GM23338 (cell line): ENCODE results near the gene CACHD1. TPM values are rescaled to one million over a fixed set of nuclear protein-coding genes. Genes with fewer than 3 reads are reported as not detected.
A peak's percentile ranks its signal among the peaks of the same experiment; 100 is the strongest.

ENCODE experiments used
- ATAC-seq: fragments of 200-7000 bp; cut with Tn5 transposase; 3 replicates; pipeline ENCODE4 v1.9.1; 2020
- DNase-seq: peaks from one replicate; pipeline ENCODE4 v3.0.0-alpha.2; 2015; ENCODE audit warnings: low spot score
- H2AFZ ChIP-seq: fragments of 200-600 bp; sonication (generic); 2 replicates; pipeline ENCODE4 v1.8.0; 2016; ENCODE audit warnings: antibody characterized with exemption, mild to moderate bottlenecking, moderate library complexity
- H3F3A ChIP-seq: fragments of 200-600 bp; sonication (generic); replicated peaks from 2 replicates; pipeline ENCODE4 v1.8.0; 2017; ENCODE audit warnings: antibody characterized with exemption, mixed run types, low read depth
- H3K27ac ChIP-seq: fragments of 200-600 bp; sonication (generic); 2 replicates; pipeline ENCODE4 v1.6.1; 2016; ENCODE audit warnings: low read depth
- H3K27me3 ChIP-seq: fragments of 200-600 bp; sonication (generic); 2 replicates; pipeline ENCODE4 v1.8.0; 2016; ENCODE audit warnings: mild to moderate bottlenecking, mixed run types, moderate library complexity; ENCODE audit not compliant: insufficient read depth
- H3K36me3 ChIP-seq: fragments of 200-600 bp; sonication (generic); 2 replicates; pipeline ENCODE4 v1.8.0; 2016; ENCODE audit warnings: mild to moderate bottlenecking; ENCODE audit not compliant: insufficient read depth
- H3K4me1 ChIP-seq: fragments of 200-600 bp; sonication (generic); 2 replicates; pipeline ENCODE4 v1.8.0; 2016; ENCODE audit warnings: mild to moderate bottlenecking, moderate library complexity; ENCODE audit not compliant: insufficient read depth
- H3K4me2 ChIP-seq: fragments of 200-600 bp; sonication (generic); 2 replicates; pipeline ENCODE4 v1.7.1; 2017; ENCODE audit warnings: mixed run types
- H3K4me3 ChIP-seq: fragments of 200-600 bp; sonication (generic); 2 replicates; pipeline ENCODE4 v1.6.1; 2016; ENCODE audit warnings: mixed run types
- H3K79me2 ChIP-seq: fragments of 200-600 bp; sonication (generic); replicated peaks from 2 replicates; pipeline ENCODE4 v1.8.0; 2017; ENCODE audit warnings: mild to moderate bottlenecking; ENCODE audit not compliant: insufficient read depth
- H3K9me2 ChIP-seq: fragments of 200-600 bp; sonication (generic); 2 replicates; pipeline ENCODE4 v1.8.0; 2017; ENCODE audit not compliant: insufficient read depth
- H4K20me1 ChIP-seq: fragments of 200-600 bp; sonication (generic); replicated peaks from 2 replicates; pipeline ENCODE4 v1.8.0; 2017; ENCODE audit warnings: mild to moderate bottlenecking; ENCODE audit not compliant: insufficient read depth
- H3K27ac Mint-ChIP-seq: 2 replicates; pipeline ENCODE4 v1.8.0; 2020; ENCODE audit warnings: inconsistent platforms, mild to moderate bottlenecking, moderate library complexity, mixed read lengths
- H3K27me3 Mint-ChIP-seq: 3 replicates; pipeline ENCODE4 v1.8.0; 2022; ENCODE audit warnings: low read depth, mild to moderate bottlenecking, moderate library complexity, mixed read lengths, inconsistent platforms; ENCODE audit not compliant: insufficient read depth, poor library complexity
- H3K36me3 Mint-ChIP-seq: 3 replicates; pipeline ENCODE4 v1.8.0; 2021; ENCODE audit warnings: low read depth, mild to moderate bottlenecking, inconsistent platforms, moderate library complexity, mixed read lengths
- H3K4me1 Mint-ChIP-seq: 3 replicates; pipeline ENCODE4 v1.8.0; 2020; ENCODE audit warnings: mild to moderate bottlenecking, inconsistent platforms, mixed read lengths
- H3K4me3 Mint-ChIP-seq: 3 replicates; pipeline ENCODE4 v1.8.0; 2021; ENCODE audit warnings: moderate library complexity, mild to moderate bottlenecking, inconsistent platforms, mixed read lengths
- H3K9me3 Mint-ChIP-seq: 3 replicates; pipeline ENCODE4 v1.8.0; 2020; ENCODE audit warnings: moderate library complexity, mild to moderate bottlenecking, inconsistent platforms, mixed read lengths
- CREB1 ChIP-seq: fragments of 250-450 bp; sonication (Bioruptor Pico); IDR thresholded peaks from 2 replicates; pipeline ENCODE4 v1.5.0; 2020; ENCODE audit warnings: low read depth, mild to moderate bottlenecking, moderate library complexity
- EZH2phosphoT487 ChIP-seq: fragments of 200-600 bp; sonication (generic); IDR thresholded peaks from one replicate; pipeline ENCODE4 v1.8.1; 2018; ENCODE audit warnings: antibody characterized with exemption; ENCODE audit not compliant: unreplicated experiment
- JUNB ChIP-seq: IDR thresholded peaks from one replicate; pipeline ENCODE4 v1.6.1; 2016; ENCODE audit warnings: antibody characterized with exemption; ENCODE audit not compliant: unreplicated experiment
- POLR2AphosphoS5 ChIP-seq: IDR thresholded peaks from 2 replicates; pipeline ENCODE4 v1.6.1; 2016; ENCODE audit warnings: antibody characterized with exemption, low read depth
- REST ChIP-seq: IDR thresholded peaks from one replicate; pipeline ENCODE4 v1.6.1; 2018; ENCODE audit warnings: antibody characterized with exemption; ENCODE audit not compliant: unreplicated experiment
- STAT1 ChIP-seq: IDR thresholded peaks from one replicate; pipeline ENCODE4 v1.6.1; 2016; ENCODE audit warnings: antibody characterized with exemption; ENCODE audit not compliant: unreplicated experiment
- ZNF114 ChIP-seq: fragments of 250-450 bp; sonication (Bioruptor Pico); IDR thresholded peaks from 2 replicates; pipeline ENCODE4 v1.5.0; 2020; ENCODE audit warnings: mild to moderate bottlenecking, moderate library complexity
- ZNF331 ChIP-seq: fragments of 250-450 bp; sonication (Bioruptor Pico); IDR thresholded peaks from 2 replicates; pipeline ENCODE4 v1.5.0; 2020; ENCODE audit warnings: low read depth, mild to moderate bottlenecking, moderate library complexity
- polyA plus RNA-seq: library from polyadenylated mRNA; unstranded; fragments of >200 nt; fragmentation: Nextera tagmentation; extraction: Ambion mirVana; gene quantifications from 2 replicates; pipeline ENCODE4 v1.2.1, GENCODE V29; 2016
- total RNA-seq: library from RNA; depleted of rRNA; stranded (reverse); fragments of >200 nt; shearing (Covaris generic); gene quantifications from 2 replicates; pipeline ENCODE4 v1.2.3, GENCODE V29; 2014
- TF ChIP-seq, protein P1 (sequence below): IDR thresholded peaks from 2 replicates; pipeline ENCODE4 v1.6.1; 2016; ENCODE audit warnings: antibody characterized with exemption
- TF ChIP-seq, protein P2 (sequence below), 2 experiments: fragments of 200-600 bp in 1 of 2; sonication (generic) in 1 of 2; conservative IDR thresholded peaks; 2 replicates each; pipeline versions ENCODE4 v1.5.1 to v1.6.1; 2016 to 2017; ENCODE audit warnings: antibody characterized with exemption in 2 of 2, low read depth in 2 of 2, mild to moderate bottlenecking in 2 of 2, moderate library complexity in 1 of 2
- TF ChIP-seq, protein P3 (sequence below): fragments of 250-450 bp; sonication (Bioruptor Pico); IDR thresholded peaks from 2 replicates; pipeline ENCODE4 v1.5.0; 2020; ENCODE audit warnings: mild to moderate bottlenecking, moderate library complexity

Gene CACHD1
- total and polyA plus RNA-seq, 2 experiments from 2014 or later, result 12.6 to 43.7 TPM

GRCh38 chr1:64492424-64492823, 22.5 kb downstream of the CACHD1 start (continued):
- TF ChIP-seq REST (no peak), EZH2phosphoT487 (no peak), CREB1 (CRISPR knock-in tag) (no peak), POLR2AphosphoS5 (no peak), ZNF331 (CRISPR knock-in tag) (no peak), JUNB (no peak)
- TF ChIP-seq, protein P1, sequence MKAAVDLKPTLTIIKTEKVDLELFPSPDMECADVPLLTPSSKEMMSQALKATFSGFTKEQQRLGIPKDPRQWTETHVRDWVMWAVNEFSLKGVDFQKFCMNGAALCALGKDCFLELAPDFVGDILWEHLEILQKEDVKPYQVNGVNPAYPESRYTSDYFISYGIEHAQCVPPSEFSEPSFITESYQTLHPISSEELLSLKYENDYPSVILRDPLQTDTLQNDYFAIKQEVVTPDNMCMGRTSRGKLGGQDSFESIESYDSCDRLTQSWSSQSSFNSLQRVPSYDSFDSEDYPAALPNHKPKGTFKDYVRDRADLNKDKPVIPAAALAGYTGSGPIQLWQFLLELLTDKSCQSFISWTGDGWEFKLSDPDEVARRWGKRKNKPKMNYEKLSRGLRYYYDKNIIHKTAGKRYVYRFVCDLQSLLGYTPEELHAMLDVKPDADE, result no peak

GRCh38 chr1:64493831-64494230, 23.9 kb downstream of the CACHD1 start:
- Histone ChIP-seq H3K4me3 (peak overlapping the region; percentile 40), H3K9me2 (no peaks in the 10 kb centered on the region), H3K27ac (peak overlapping the region; percentile 90), H3K79me2 (peaks cover 81% of the 10 kb centered on the region), H3F3A (no peaks in the 10 kb centered on the region), H3K36me3 (no peaks in the 10 kb centered on the region), H3K4me1 (peaks cover 79% of the 10 kb centered on the region), H3K27me3 (no peaks in the 10 kb centered on the region), H3K4me2 (peak overlapping the region; percentile 71), H2AFZ (no peak overlapping the region), H4K20me1 (peaks cover 7% of the 10 kb centered on the region; the same call in 1 of the 2 replicates)
- Mint-ChIP-seq H3K36me3 (no peaks in the 10 kb centered on the region; the same call in 2 of the 3 replicates), H3K9me3 (no peaks in the 10 kb centered on the region), H3K27me3 (peaks cover 2% of the 10 kb centered on the region), H3K4me3 (peak overlapping the region; percentile 54), H3K4me1 (peaks cover 86% of the 10 kb centered on the region), H3K27ac (peak overlapping the region; percentile 94)
- ATAC-seq, result peak; percentile 90
- peak; percentile 94 for DNase-seq
- TF ChIP-seq CREB1 (CRISPR knock-in tag), result peak; percentile 55; the same call in 1 of the 2 replicates
- TF ChIP-seq STAT1, result no peak
- TF ChIP-seq, protein P1, result no peak
- TF ChIP-seq ZNF114, result 0 out of 2 replicates have a peak, but pooled peaks have one; percentile 75
- no peak for TF ChIP-seq POLR2AphosphoS5
- no peak for TF ChIP-seq ZNF331 (CRISPR knock-in tag)
- TF ChIP-seq, protein P2, sequence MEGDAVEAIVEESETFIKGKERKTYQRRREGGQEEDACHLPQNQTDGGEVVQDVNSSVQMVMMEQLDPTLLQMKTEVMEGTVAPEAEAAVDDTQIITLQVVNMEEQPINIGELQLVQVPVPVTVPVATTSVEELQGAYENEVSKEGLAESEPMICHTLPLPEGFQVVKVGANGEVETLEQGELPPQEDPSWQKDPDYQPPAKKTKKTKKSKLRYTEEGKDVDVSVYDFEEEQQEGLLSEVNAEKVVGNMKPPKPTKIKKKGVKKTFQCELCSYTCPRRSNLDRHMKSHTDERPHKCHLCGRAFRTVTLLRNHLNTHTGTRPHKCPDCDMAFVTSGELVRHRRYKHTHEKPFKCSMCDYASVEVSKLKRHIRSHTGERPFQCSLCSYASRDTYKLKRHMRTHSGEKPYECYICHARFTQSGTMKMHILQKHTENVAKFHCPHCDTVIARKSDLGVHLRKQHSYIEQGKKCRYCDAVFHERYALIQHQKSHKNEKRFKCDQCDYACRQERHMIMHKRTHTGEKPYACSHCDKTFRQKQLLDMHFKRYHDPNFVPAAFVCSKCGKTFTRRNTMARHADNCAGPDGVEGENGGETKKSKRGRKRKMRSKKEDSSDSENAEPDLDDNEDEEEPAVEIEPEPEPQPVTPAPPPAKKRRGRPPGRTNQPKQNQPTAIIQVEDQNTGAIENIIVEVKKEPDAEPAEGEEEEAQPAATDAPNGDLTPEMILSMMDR (conservative IDR thresholded peaks at IDR 0.05; ENCODE audit: low read depth in 2 of 2), result no peak
- TF ChIP-seq, protein P3, sequence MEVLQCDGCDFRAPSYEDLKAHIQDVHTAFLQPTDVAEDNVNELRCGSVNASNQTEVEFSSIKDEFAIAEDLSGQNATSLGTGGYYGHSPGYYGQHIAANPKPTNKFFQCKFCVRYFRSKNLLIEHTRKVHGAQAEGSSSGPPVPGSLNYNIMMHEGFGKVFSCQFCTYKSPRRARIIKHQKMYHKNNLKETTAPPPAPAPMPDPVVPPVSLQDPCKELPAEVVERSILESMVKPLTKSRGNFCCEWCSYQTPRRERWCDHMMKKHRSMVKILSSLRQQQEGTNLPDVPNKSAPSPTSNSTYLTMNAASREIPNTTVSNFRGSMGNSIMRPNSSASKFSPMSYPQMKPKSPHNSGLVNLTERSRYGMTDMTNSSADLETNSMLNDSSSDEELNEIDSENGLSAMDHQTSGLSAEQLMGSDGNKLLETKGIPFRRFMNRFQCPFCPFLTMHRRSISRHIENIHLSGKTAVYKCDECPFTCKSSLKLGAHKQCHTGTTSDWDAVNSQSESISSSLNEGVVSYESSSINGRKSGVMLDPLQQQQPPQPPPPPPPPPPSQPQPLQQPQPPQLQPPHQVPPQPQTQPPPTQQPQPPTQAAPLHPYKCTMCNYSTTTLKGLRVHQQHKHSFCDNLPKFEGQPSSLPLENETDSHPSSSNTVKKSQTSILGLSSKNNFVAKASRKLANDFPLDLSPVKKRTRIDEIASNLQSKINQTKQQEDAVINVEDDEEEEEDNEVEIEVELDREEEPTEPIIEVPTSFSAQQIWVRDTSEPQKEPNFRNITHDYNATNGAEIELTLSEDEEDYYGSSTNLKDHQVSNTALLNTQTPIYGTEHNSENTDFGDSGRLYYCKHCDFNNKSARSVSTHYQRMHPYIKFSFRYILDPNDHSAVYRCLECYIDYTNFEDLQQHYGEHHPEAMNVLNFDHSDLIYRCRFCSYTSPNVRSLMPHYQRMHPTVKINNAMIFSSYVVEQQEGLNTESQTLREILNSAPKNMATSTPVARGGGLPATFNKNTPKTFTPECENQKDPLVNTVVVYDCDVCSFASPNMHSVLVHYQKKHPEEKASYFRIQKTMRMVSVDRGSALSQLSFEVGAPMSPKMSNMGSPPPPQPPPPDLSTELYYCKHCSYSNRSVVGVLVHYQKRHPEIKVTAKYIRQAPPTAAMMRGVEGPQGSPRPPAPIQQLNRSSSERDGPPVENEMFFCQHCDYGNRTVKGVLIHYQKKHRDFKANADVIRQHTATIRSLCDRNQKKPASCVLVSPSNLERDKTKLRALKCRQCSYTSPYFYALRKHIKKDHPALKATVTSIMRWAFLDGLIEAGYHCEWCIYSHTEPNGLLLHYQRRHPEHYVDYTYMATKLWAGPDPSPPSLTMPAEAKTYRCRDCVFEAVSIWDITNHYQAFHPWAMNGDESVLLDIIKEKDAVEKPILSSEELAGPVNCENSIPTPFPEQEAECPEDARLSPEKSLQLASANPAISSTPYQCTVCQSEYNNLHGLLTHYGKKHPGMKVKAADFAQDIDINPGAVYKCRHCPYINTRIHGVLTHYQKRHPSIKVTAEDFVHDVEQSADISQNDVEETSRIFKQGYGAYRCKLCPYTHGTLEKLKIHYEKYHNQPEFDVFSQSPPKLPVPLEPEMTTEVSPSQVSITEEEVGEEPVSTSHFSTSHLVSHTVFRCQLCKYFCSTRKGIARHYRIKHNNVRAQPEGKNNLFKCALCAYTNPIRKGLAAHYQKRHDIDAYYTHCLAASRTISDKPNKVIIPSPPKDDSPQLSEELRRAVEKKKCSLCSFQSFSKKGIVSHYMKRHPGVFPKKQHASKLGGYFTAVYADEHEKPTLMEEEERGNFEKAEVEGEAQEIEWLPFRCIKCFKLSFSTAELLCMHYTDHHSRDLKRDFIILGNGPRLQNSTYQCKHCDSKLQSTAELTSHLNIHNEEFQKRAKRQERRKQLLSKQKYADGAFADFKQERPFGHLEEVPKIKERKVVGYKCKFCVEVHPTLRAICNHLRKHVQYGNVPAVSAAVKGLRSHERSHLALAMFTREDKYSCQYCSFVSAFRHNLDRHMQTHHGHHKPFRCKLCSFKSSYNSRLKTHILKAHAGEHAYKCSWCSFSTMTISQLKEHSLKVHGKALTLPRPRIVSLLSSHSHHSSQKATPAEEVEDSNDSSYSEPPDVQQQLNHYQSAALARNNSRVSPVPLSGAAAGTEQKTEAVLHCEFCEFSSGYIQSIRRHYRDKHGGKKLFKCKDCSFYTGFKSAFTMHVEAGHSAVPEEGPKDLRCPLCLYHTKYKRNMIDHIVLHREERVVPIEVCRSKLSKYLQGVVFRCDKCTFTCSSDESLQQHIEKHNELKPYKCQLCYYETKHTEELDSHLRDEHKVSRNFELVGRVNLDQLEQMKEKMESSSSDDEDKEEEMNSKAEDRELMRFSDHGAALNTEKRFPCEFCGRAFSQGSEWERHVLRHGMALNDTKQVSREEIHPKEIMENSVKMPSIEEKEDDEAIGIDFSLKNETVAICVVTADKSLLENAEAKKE, result peak; percentile 94
